Measurements from ENCODE around the gene MFF.

DNA sequence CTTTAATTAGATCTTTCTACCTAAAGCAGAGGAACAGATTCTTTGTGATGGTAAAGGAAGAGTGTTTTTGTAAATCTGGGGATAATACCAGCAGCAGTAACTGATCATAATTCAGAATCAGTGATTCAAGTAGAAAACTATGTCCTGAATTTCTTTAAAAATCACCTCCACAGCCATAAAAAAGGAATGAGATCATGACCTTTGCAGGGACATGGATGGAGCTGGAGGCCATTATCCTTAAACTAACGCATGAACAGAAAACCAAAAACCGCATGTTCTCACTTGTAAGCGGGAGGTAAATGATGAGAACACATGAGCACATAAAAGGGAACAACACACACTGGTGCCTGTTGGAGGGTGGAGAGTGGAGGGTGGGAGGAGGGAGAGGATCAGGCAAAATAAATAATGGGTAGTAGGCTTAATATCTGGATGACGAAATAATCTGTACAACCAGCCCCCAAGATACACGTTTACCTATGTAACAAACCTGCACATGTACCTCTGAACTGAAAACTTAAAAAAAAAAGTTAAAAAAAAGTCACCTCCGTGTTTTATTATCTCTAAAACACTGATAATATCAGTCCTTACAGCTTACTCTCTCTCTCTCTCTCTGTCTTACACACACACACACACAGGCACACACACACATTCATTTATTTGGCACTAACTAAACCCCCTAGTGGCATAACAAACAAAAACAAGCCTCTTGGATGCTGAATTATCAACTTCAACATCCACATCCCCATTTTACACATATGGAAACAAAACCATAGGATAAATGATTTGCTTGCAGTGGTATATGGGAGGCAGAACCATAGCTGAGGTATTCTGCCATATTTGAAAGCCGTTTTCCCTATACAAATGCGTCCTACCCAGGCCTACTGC is 52.7 kb downstream of the MFF start:
- TF ChIP-seq, protein P1, sequence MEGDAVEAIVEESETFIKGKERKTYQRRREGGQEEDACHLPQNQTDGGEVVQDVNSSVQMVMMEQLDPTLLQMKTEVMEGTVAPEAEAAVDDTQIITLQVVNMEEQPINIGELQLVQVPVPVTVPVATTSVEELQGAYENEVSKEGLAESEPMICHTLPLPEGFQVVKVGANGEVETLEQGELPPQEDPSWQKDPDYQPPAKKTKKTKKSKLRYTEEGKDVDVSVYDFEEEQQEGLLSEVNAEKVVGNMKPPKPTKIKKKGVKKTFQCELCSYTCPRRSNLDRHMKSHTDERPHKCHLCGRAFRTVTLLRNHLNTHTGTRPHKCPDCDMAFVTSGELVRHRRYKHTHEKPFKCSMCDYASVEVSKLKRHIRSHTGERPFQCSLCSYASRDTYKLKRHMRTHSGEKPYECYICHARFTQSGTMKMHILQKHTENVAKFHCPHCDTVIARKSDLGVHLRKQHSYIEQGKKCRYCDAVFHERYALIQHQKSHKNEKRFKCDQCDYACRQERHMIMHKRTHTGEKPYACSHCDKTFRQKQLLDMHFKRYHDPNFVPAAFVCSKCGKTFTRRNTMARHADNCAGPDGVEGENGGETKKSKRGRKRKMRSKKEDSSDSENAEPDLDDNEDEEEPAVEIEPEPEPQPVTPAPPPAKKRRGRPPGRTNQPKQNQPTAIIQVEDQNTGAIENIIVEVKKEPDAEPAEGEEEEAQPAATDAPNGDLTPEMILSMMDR (IDR thresholded peaks at IDR 0.05; ENCODE audit: insufficient read depth, low read length, poor library complexity, severe bottlenecking), result no peak
- no peak for TF ChIP-seq EZH2phosphoT487 (conservative IDR thresholded peaks at IDR 0.05; ENCODE audit: low read length)
